MV-4-11 (cell line): Measurements from ENCODE around the gene SIGLEC1.

Source experiments
- DNase-seq: peaks from one replicate; lab custom pipeline; 2025; lab: John Stamatoyannopoulos, UW

SIGLEC1 gene

GRCh38 chr20:3679749-3680700 lies 32.4 kb downstream of the SIGLEC1 start:
- DNase-seq = no peak

- no peak for DNase-seq
Observed at GRCh38 chr20:3678856-3679720, 33.3 kb downstream of the SIGLEC1 start.

GRCh38 chr20:3678198-3678597 lies 34.2 kb downstream of the SIGLEC1 start:
- no peak for DNase-seq

- DNase-seq = no peak
Observed at GRCh38 chr20:3677733-3678132, 34.7 kb downstream of the SIGLEC1 start.

GRCh38 chr20:3674995-3675900 lies 37.2 kb downstream of the SIGLEC1 start:
- DNase-seq = no peak

GRCh38 chr20:3674447-3674846 lies 38.0 kb downstream of the SIGLEC1 start:
- no peak for DNase-seq

- no peak for DNase-seq
Observed at GRCh38 chr20:3673221-3674070, 39.0 kb downstream of the SIGLEC1 start.

GRCh38 chr20:3672547-3673171 lies 39.7 kb downstream of the SIGLEC1 start:
- no peak for DNase-seq

- DNase-seq = no peak
Observed at GRCh38 chr20:3671986-3672546, 40.3 kb downstream of the SIGLEC1 start.

- no peak for DNase-seq
Observed at GRCh38 chr20:3670945-3671344, 41.5 kb downstream of the SIGLEC1 start.

- peak; percentile 6 for DNase-seq
Observed at GRCh38 chr20:3670511-3670910, 41.9 kb downstream of the SIGLEC1 start.

- no peak for DNase-seq
Observed at GRCh38 chr20:3669710-3670367, 42.6 kb downstream of the SIGLEC1 start.

GRCh38 chr20:3667434-3668037 lies 44.9 kb downstream of the SIGLEC1 start:
- DNase-seq = no peak

- no peak for DNase-seq
Observed at GRCh38 chr20:3663858-3664257, 48.5 kb downstream of the SIGLEC1 start.

GRCh38 chr20:3663031-3663701 lies 49.2 kb downstream of the SIGLEC1 start, which contains the start of gene GFRA4:
Gene GFRA4, minus strand, starts transcription at chr20:3663399. Its CDS starts 0 bp downstream, at chr20:3663399.
- DNase-seq = no peak
